SU-DHL-6 (cell line): ENCODE data around the gene CTCFL.

ENCODE experiments used
- H2AFZ ChIP-seq: fragments of 200-600 bp; sonication (generic); 2 replicates; pipeline ENCODE4 v1.6.1; 2014; ENCODE audit warnings: low read depth, mild to moderate bottlenecking, moderate library complexity, mixed read lengths, antibody characterized with exemption, low read length; ENCODE audit not compliant: severe bottlenecking
- H3F3A ChIP-seq: fragments of 200-600 bp; shearing (Covaris generic); 2 replicates; pipeline ENCODE4 v1.6.0; 2016; ENCODE audit warnings: antibody characterized with exemption, mild to moderate bottlenecking; ENCODE audit not compliant: insufficient read depth
- H3K27ac ChIP-seq: fragments of 200-600 bp; sonication (generic); 2 replicates; pipeline ENCODE4 v1.5.1; 2016; ENCODE audit warnings: low read depth, mild to moderate bottlenecking, low read length, moderate library complexity, mixed read lengths
- H3K27me3 ChIP-seq: fragments of 200-600 bp; sonication (generic), shearing (Covaris generic); 2 replicates; pipeline ENCODE4 v1.6.0; 2014; ENCODE audit warnings: mild to moderate bottlenecking, low read length
- H3K36me3 ChIP-seq: fragments of 200-600 bp; sonication (generic); 2 replicates; pipeline ENCODE4 v1.6.1; 2014; ENCODE audit warnings: mild to moderate bottlenecking, low read length, mixed read lengths
- H3K4me2 ChIP-seq: fragments of 300-600, 200-600 bp; shearing (Covaris generic), sonication (generic); 2 replicates; pipeline ENCODE4 v1.6.0; 2014; ENCODE audit warnings: low read length, low read depth, mild to moderate bottlenecking; ENCODE audit not compliant: poor library complexity, severe bottlenecking
- H3K4me3 ChIP-seq: fragments of 200-600 bp; sonication (generic); 2 replicates; pipeline ENCODE4 v1.5.1; 2014; ENCODE audit warnings: antibody characterized with exemption, low read length, mild to moderate bottlenecking, mixed read lengths; ENCODE audit not compliant: insufficient read depth, poor library complexity, severe bottlenecking
- H3K79me2 ChIP-seq: fragments of 200-600 bp; sonication (generic); 2 replicates; pipeline ENCODE4 v1.6.1; 2014; ENCODE audit warnings: mild to moderate bottlenecking, low read length, moderate library complexity; ENCODE audit not compliant: insufficient read depth
- H3K9ac ChIP-seq: fragments of 200-600 bp; sonication (generic); 2 replicates; pipeline ENCODE4 v1.7.0; 2014; ENCODE audit warnings: mild to moderate bottlenecking, low read length
- H3K9me2 ChIP-seq: fragments of 200-600 bp; sonication (generic); replicated peaks from 2 replicates; pipeline ENCODE4 v1.6.1; 2014; ENCODE audit warnings: low read length; ENCODE audit not compliant: insufficient read depth
- H3K9me3 ChIP-seq: fragments of 200-600 bp; sonication (generic); 2 replicates; pipeline ENCODE4 v1.6.1; 2014; ENCODE audit warnings: low read length, mixed read lengths; ENCODE audit not compliant: insufficient read depth
- H4K20me1 ChIP-seq: fragments of 200-600 bp; sonication (generic); 2 replicates; pipeline ENCODE4 v1.6.1; 2014; ENCODE audit warnings: low read depth, mild to moderate bottlenecking, antibody characterized with exemption, low read length, moderate library complexity, mixed read lengths
- CTCF ChIP-seq: fragments of 200-600 bp; sonication (generic); IDR thresholded peaks from one replicate; pipeline ENCODE4 v1.5.1; 2017; ENCODE audit warnings: antibody characterized with exemption, mild to moderate bottlenecking, low read length, moderate library complexity; ENCODE audit not compliant: insufficient read depth, poor library complexity, severe bottlenecking
- EZH2phosphoT487 ChIP-seq: fragments of 200-600 bp; sonication (generic), shearing (Covaris generic); conservative IDR thresholded peaks from 2 replicates; pipeline ENCODE4 v1.6.1; 2018; ENCODE audit warnings: mild to moderate bottlenecking, antibody characterized with exemption, low read length, moderate library complexity, mixed read lengths

CTCFL gene

GRCh38 chr20:57508381-57508780 lies 16.6 kb downstream of the CTCFL start:
- TF ChIP-seq CTCF (no peak), EZH2phosphoT487 (no peak)
- Histone ChIP-seq H3K4me3 (no peak overlapping the region), H3F3A (no peaks in the 10 kb centered on the region), H3K27ac (no peak overlapping the region), H3K9ac (no peak overlapping the region), H3K36me3 (no peaks in the 10 kb centered on the region), H3K27me3 (no peaks in the 10 kb centered on the region), H4K20me1 (no peaks in the 10 kb centered on the region), H3K4me2 (no peak overlapping the region), H2AFZ (no peak overlapping the region), H3K79me2 (no peaks in the 10 kb centered on the region), H3K9me2 (no peaks in the 10 kb centered on the region), H3K9me3 (no peaks in the 10 kb centered on the region)

GRCh38 chr20:57507477-57507876 lies 17.5 kb downstream of the CTCFL start:
- H2AFZ ChIP-seq = no peak overlapping the region
- H3K9ac ChIP-seq = no peak overlapping the region
- no peaks in the 10 kb centered on the region for H3K27me3 ChIP-seq
- H3K4me2 ChIP-seq = no peak overlapping the region
- H3K9me3 ChIP-seq = no peaks in the 10 kb centered on the region
- no peaks in the 10 kb centered on the region for H3F3A ChIP-seq
- H3K4me3 ChIP-seq = no peak overlapping the region
- no peaks in the 10 kb centered on the region for H3K9me2 ChIP-seq
- H3K79me2 ChIP-seq = no peaks in the 10 kb centered on the region
- TF ChIP-seq CTCF = no peak
- TF ChIP-seq EZH2phosphoT487 = no peak
- H4K20me1 ChIP-seq = no peaks in the 10 kb centered on the region
- no peaks in the 10 kb centered on the region for H3K36me3 ChIP-seq
- no peak overlapping the region for H3K27ac ChIP-seq

GRCh38 chr20:57505979-57506378 lies 19.0 kb downstream of the CTCFL start:
- H3K4me3 ChIP-seq = no peak overlapping the region
- H3F3A ChIP-seq = no peaks in the 10 kb centered on the region
- no peak overlapping the region for H3K27ac ChIP-seq
- no peaks in the 10 kb centered on the region for H3K27me3 ChIP-seq
- no peak overlapping the region for H2AFZ ChIP-seq
- no peaks in the 10 kb centered on the region for H3K9me2 ChIP-seq
- no peaks in the 10 kb centered on the region for H3K79me2 ChIP-seq
- no peak overlapping the region for H3K9ac ChIP-seq
- H4K20me1 ChIP-seq = no peaks in the 10 kb centered on the region
- no peak for TF ChIP-seq EZH2phosphoT487
- no peak for TF ChIP-seq CTCF
- H3K36me3 ChIP-seq = no peaks in the 10 kb centered on the region
- H3K4me2 ChIP-seq = no peak overlapping the region
- no peaks in the 10 kb centered on the region for H3K9me3 ChIP-seq

GRCh38 chr20:57504411-57504810 lies 20.5 kb downstream of the CTCFL start:
- Histone ChIP-seq H3K4me2 (no peak overlapping the region), H3K36me3 (no peaks in the 10 kb centered on the region), H3K27me3 (no peaks in the 10 kb centered on the region)

More at GRCh38 chr20:57504411-57504810, 20.5 kb downstream of the CTCFL start:
- Histone ChIP-seq H4K20me1 (no peaks in the 10 kb centered on the region), H3K27ac (no peak overlapping the region), H3K79me2 (no peaks in the 10 kb centered on the region), H3K9me3 (no peaks in the 10 kb centered on the region), H2AFZ (no peak overlapping the region), H3K9ac (no peak overlapping the region), H3K4me3 (no peak overlapping the region), H3F3A (no peaks in the 10 kb centered on the region), H3K9me2 (no peaks in the 10 kb centered on the region)
- TF ChIP-seq EZH2phosphoT487 (no peak), CTCF (no peak)
